Neural cell (in vitro differentiated cells): ENCODE data around the gene RGS16.

ENCODE experiments used
- EP300 ChIP-seq: fragments of 450-650 bp; conservative IDR thresholded peaks from 2 replicates; pipeline ENCODE4 v1.6.1; 2014; ENCODE audit warnings: antibody characterized with exemption, mild to moderate bottlenecking, moderate library complexity; ENCODE audit not compliant: poor library complexity, severe bottlenecking
- EZH2 ChIP-seq: fragments of 200-600, 300-800 bp; shearing (Covaris generic), sonication (generic); IDR thresholded peaks from 2 replicates; pipeline ENCODE4 v1.6.1; 2014; ENCODE audit warnings: antibody characterized with exemption, low read length, borderline replicate concordance, mild to moderate bottlenecking; ENCODE audit not compliant: insufficient read depth, poor library complexity, severe bottlenecking
- POLR2AphosphoS5 ChIP-seq: IDR thresholded peaks from 2 replicates; pipeline ENCODE4 v1.6.1; 2012
- RAD21 ChIP-seq: fragments of 450-650 bp; conservative IDR thresholded peaks from 2 replicates; pipeline ENCODE4 v1.6.1; 2014; ENCODE audit warnings: antibody characterized with exemption, mild to moderate bottlenecking, moderate library complexity
- REST ChIP-seq: IDR thresholded peaks from 2 replicates; pipeline ENCODE4 v1.6.1; 2012; ENCODE audit warnings: borderline replicate concordance
- TF ChIP-seq, protein P1 (sequence below): fragments of 450-650 bp; IDR thresholded peaks from 2 replicates; pipeline ENCODE4 v1.5.1; 2014; ENCODE audit warnings: antibody characterized with exemption, mild to moderate bottlenecking, moderate library complexity; ENCODE audit not compliant: poor library complexity, severe bottlenecking

- TF ChIP-seq REST (no peak), EP300 (no peak), EZH2 (no peak), POLR2AphosphoS5 (no peak), RAD21 (no peak)
- TF ChIP-seq, protein P1, sequence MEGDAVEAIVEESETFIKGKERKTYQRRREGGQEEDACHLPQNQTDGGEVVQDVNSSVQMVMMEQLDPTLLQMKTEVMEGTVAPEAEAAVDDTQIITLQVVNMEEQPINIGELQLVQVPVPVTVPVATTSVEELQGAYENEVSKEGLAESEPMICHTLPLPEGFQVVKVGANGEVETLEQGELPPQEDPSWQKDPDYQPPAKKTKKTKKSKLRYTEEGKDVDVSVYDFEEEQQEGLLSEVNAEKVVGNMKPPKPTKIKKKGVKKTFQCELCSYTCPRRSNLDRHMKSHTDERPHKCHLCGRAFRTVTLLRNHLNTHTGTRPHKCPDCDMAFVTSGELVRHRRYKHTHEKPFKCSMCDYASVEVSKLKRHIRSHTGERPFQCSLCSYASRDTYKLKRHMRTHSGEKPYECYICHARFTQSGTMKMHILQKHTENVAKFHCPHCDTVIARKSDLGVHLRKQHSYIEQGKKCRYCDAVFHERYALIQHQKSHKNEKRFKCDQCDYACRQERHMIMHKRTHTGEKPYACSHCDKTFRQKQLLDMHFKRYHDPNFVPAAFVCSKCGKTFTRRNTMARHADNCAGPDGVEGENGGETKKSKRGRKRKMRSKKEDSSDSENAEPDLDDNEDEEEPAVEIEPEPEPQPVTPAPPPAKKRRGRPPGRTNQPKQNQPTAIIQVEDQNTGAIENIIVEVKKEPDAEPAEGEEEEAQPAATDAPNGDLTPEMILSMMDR = no peak
Measured at GRCh38 chr1:182570611-182570970, 33.6 kb downstream of the RGS16 start.
